Endothelial cell of umbilical vein (primary cell): ENCODE data around the gene IGFL1. TPM values are rescaled to one million over a fixed set of nuclear protein-coding genes. Genes with fewer than 3 reads are reported as not detected.
"Not testable (repeated sequence)": the region's sequence is repeated elsewhere in the genome, so short reads cannot be mapped to it uniquely, and the experiment has no call there.

Experiments used
- BruUV-seq: library from RNA; stranded (reverse); fragments of 400-500 nt; replicated peaks from 2 replicates; lab custom pipeline; 2021; lab: Mats Ljungman, UMichigan
- CTCF ChIA-PET: fragments of 300-600, 350-600 bp; sonication (Branson Sonifier 250); formaldehyde crosslinking; loops from one replicate; lab custom pipeline; 2021; ENCODE audit warnings: antibody characterized with exemption, inconsistent platforms; lab: Charles Lee
- POLR2A ChIA-PET: fragments of 300-600, 350-600 bp; sonication (Branson Sonifier 250); formaldehyde crosslinking; loops from one replicate; lab custom pipeline; 2021; ENCODE audit warnings: antibody characterized with exemption, inconsistent platforms; lab: Charles Lee
- DNase-seq: peaks from one replicate; pipeline ENCODE4 v3.0.0-alpha.2; 2011; ENCODE audit warnings: low read depth, low spot score
- FAIRE-seq: peaks from 2 replicates; lab custom pipeline; 2011; peaks lifted over from hg19 to GRCh38; lab: Jason Lieb, UNC
- H2AFZ ChIP-seq: 2 replicates; pipeline ENCODE4 v1.6.0; 2012; ENCODE audit warnings: low read depth, low read length, control low read depth, inconsistent platforms
- H3K27ac ChIP-seq: 2 replicates; pipeline ENCODE4 v1.5.1; 2011; ENCODE audit warnings: low read depth, mild to moderate bottlenecking, control low read depth, low read length, moderate library complexity; ENCODE audit not compliant: insufficient read depth
- H3K27me3 ChIP-seq, 2 experiments: 2 replicates each; pipeline versions ENCODE4 v1.6.0 to v1.6.1; 2011; ENCODE audit warnings: low read length in 2 of 2, mixed read lengths in 1 of 2; ENCODE audit not compliant: control insufficient read depth in 2 of 2, insufficient read depth in 2 of 2
- H3K36me3 ChIP-seq, 2 experiments: 2 replicates in 1 of 2; 3 replicates in 1 of 2; pipeline ENCODE4 v1.5.1; 2011; ENCODE audit warnings: low read length in 2 of 2, mild to moderate bottlenecking in 1 of 2, moderate library complexity in 1 of 2; ENCODE audit not compliant: control insufficient read depth in 2 of 2, insufficient read depth in 2 of 2; ENCODE audit errors: extremely low read depth in 1 of 2
- H3K4me1 ChIP-seq: 3 replicates; pipeline ENCODE4 v1.5.1; 2011; ENCODE audit warnings: mild to moderate bottlenecking, low read length; ENCODE audit not compliant: control insufficient read depth, insufficient read depth; ENCODE audit errors: extremely low read depth
- H3K4me2 ChIP-seq: 2 replicates; pipeline ENCODE4 v1.6.1; 2011; ENCODE audit warnings: low read length, control low read depth, mixed read lengths; ENCODE audit not compliant: insufficient read depth
- H3K4me3 ChIP-seq, 3 experiments: fragments of 200-600 bp in 1 of 3; sonication (generic), shearing (Covaris generic) in 1 of 3; replicated peaks in 1 of 3; 2 replicates each; pipeline ENCODE4 v1.5.1; 2011 to 2016; ENCODE audit warnings: control low read depth in 3 of 3, low read length in 3 of 3, mild to moderate bottlenecking in 2 of 3, inconsistent platforms in 1 of 3, low read depth in 1 of 3, moderate library complexity in 1 of 3; ENCODE audit not compliant: insufficient read depth in 1 of 3
- H3K79me2 ChIP-seq: 2 replicates; pipeline ENCODE4 v1.6.0; 2012; ENCODE audit warnings: low read length, inconsistent platforms; ENCODE audit not compliant: control insufficient read depth, insufficient read depth
- H3K9ac ChIP-seq: replicated peaks from 2 replicates; pipeline ENCODE3; 2011; ENCODE audit warnings: low read length, control low read depth; ENCODE audit not compliant: insufficient read depth; ENCODE audit errors: extremely low read depth
- H3K9me1 ChIP-seq: replicated peaks from 3 replicates; pipeline ENCODE4 v1.6.0; 2011; ENCODE audit warnings: mild to moderate bottlenecking, low read length; ENCODE audit not compliant: control insufficient read depth, insufficient read depth; ENCODE audit errors: extremely low read depth
- H3K9me3 ChIP-seq: replicated peaks from 2 replicates; pipeline ENCODE4 v1.5.1; 2012; ENCODE audit warnings: low read length, inconsistent platforms; ENCODE audit not compliant: control insufficient read depth, insufficient read depth
- H4K20me1 ChIP-seq: replicated peaks from 2 replicates; pipeline ENCODE3; 2011; ENCODE audit warnings: mild to moderate bottlenecking, low read length; ENCODE audit not compliant: control insufficient read depth, insufficient read depth; ENCODE audit errors: extremely low read depth
- CTCF ChIP-seq, 2 donors: IDR thresholded peaks; 1 replicate in 1 of 2; 2 replicates in 1 of 2; pipeline ENCODE4 v1.5.1; 2011; ENCODE audit warnings: low read length in 2 of 2, mild to moderate bottlenecking in 2 of 2, moderate library complexity in 2 of 2, control low read depth in 1 of 2, inconsistent platforms in 1 of 2, low read depth in 1 of 2; ENCODE audit not compliant: insufficient read depth in 1 of 2; ENCODE audit errors: extremely low read depth in 1 of 2
- EZH2 ChIP-seq: IDR thresholded peaks from 2 replicates; pipeline ENCODE4 v1.6.1; 2012; ENCODE audit warnings: borderline replicate concordance, low read depth, mild to moderate bottlenecking, moderate library complexity, low read length, inconsistent platforms; ENCODE audit not compliant: severe bottlenecking
- FOS ChIP-seq: IDR thresholded peaks from 2 replicates; pipeline ENCODE4 v1.6.1; 2011; ENCODE audit warnings: mild to moderate bottlenecking, low read length, moderate library complexity, borderline replicate concordance; ENCODE audit not compliant: insufficient read depth
- GATA2 ChIP-seq: IDR thresholded peaks from 2 replicates; pipeline ENCODE4 v1.7.0; 2011; ENCODE audit warnings: low read depth, mild to moderate bottlenecking, moderate library complexity, mixed read lengths, low read length; ENCODE audit not compliant: insufficient read length, insufficient read depth
- JUN ChIP-seq: IDR thresholded peaks from 2 replicates; pipeline ENCODE4 v1.6.1; 2011; ENCODE audit warnings: borderline replicate concordance, low read depth; ENCODE audit not compliant: insufficient read length, insufficient read depth
- MAX ChIP-seq: IDR thresholded peaks from 2 replicates; pipeline ENCODE4 v1.6.1; 2011; ENCODE audit not compliant: insufficient read depth, insufficient read length
- MYC ChIP-seq: IDR thresholded peaks from one replicate; pipeline ENCODE4 v1.6.1; 2011; ENCODE audit warnings: mild to moderate bottlenecking, low read depth, low read length
- POLR2A ChIP-seq: IDR thresholded peaks from 2 replicates; pipeline ENCODE4 v1.6.1; 2012; ENCODE audit warnings: low read depth, mild to moderate bottlenecking, control low read depth, low read length
- POLR2AphosphoS5 ChIP-seq: IDR thresholded peaks from 2 replicates; pipeline ENCODE4 v1.6.1; 2012; ENCODE audit warnings: low read depth, mild to moderate bottlenecking, control low read depth, low read length, moderate library complexity; ENCODE audit not compliant: insufficient read depth
- dilution Hi-C: fragments of 300-500 bp; cut with MboI; formaldehyde crosslinking; loops from one replicate; pipeline ENCODE4 v1.15.0; 2019; ENCODE audit warnings: low sequenced_read_pairs; ENCODE audit not compliant: extremely low pct_ligation_motif_present
- intact Hi-C: fragments of 100-400 bp; cut with micrococcal nuclease; formaldehyde crosslinking; loops from one replicate; pipeline ENCODE4 v1.10.0; 2022
- polyA plus RNA-seq, 4 experiments: library from polyadenylated mRNA; depleted of rRNA in 3 of 4; stranded (reverse) in 3 of 4; unstranded in 1 of 4; fragments of >200 nt; gene quantifications; 2 replicates each; pipeline versions ENCODE4 v1.2.1 to v1.2.3, GENCODE V29; 2011 to 2012; ENCODE audit warnings: missing spikeins in 1 of 4
- total RNA-seq: library from RNA; stranded (reverse); gene quantifications from 2 replicates; pipeline ENCODE4 v1.2.3, GENCODE V29; 2021

IGFL1 gene
- total and polyA plus RNA-seq, 2 donors (not counting 3 experiments of a cell fraction or from before 2014, with no cell fraction given): not detected

- no peak for FAIRE-seq
- intact Hi-C loops: no loop called here
- peaks cover 3 to 17% of the 10 kb centered on the region in 2 experiments for H3K27me3 ChIP-seq
Observed at GRCh38 chr19:46195104-46195503, 34.4 kb upstream of the IGFL1 start.

GRCh38 chr19:46195919-46196318, 33.6 kb upstream of the IGFL1 start:
- H3K9me1 ChIP-seq, dilution Hi-C loops, CTCF ChIA-PET, H3K27ac ChIP-seq, BruUV-seq, H2AFZ ChIP-seq, H3K9ac ChIP-seq, H3K4me3 ChIP-seq, H4K20me1 ChIP-seq, H3K79me2 ChIP-seq, DNase-seq, H3K36me3 ChIP-seq, FAIRE-seq, intact Hi-C loops, H3K4me2 ChIP-seq, H3K9me3 ChIP-seq, POLR2A ChIA-PET, H3K4me1 ChIP-seq: not testable (repeated sequence)
- peaks cover 3 to 13% of the 10 kb centered on the region in 2 experiments for H3K27me3 ChIP-seq

More at GRCh38 chr19:46195104-46195503, 34.4 kb upstream of the IGFL1 start:
- Histone ChIP-seq H3K4me2 (no peak overlapping the region), H2AFZ (no peak overlapping the region), H3K4me1 (no peaks in the 10 kb centered on the region), H3K9me1 (no peaks in the 10 kb centered on the region), H3K9ac (no peak overlapping the region), H3K36me3 (no peaks in the 10 kb centered on the region), H3K79me2 (no peaks in the 10 kb centered on the region), H3K4me3 (no peak overlapping the region), H3K9me3 (no peaks in the 10 kb centered on the region), H3K27ac (no peak overlapping the region), H4K20me1 (no peaks in the 10 kb centered on the region)
- TF ChIP-seq JUN (no peak), FOS (no peak), MAX (no peak), EZH2 (no peak), MYC (no peak), CTCF (IDR thresholded peaks at IDR 0.05; ENCODE audit: extremely low read depth in 1 of 2, insufficient read depth in 1 of 2, low read depth in 1 of 2, low read length in 2 of 2) (no peak), POLR2A (no peak), POLR2AphosphoS5 (no peak), GATA2 (no peak)
- no peak for DNase-seq
- dilution Hi-C loops: no loop called here
- BruUV-seq: no TSS peak
- CTCF ChIA-PET: interaction anchor here (3.2 kb wide), 1 partner anchor 166 kb away, joined by 16 read pairs; no protein-coding TSS in a partner anchor
- POLR2A ChIA-PET: no interaction called here
